Measurements from ENCODE around the gene PODXL. TPM values are rescaled to one million over a fixed set of nuclear protein-coding genes. Genes with fewer than 3 reads are reported as not detected.

Gene PODXL
- total RNA-seq, 1 experiment from 2014 or later: 727 TPM

GRCh38 chr7:131502810-131503508 lies 53.5 kb downstream of the PODXL start:
- H2BK20ac ChIP-seq (ENCODE audit: low read depth, low read length, poor library complexity, severe bottlenecking): no peak overlapping the region
- H3T11ph ChIP-seq (ENCODE audit: low read length): no peak overlapping the region
- Mint-ChIP-seq H3K4me1 (peaks cover 12 to 22% of the 10 kb centered on the region in 2 experiments; a peak in 3 of 4 replicates), H3K27ac (peak overlapping the region; percentile 93 to 95 (median 94)), H3K4me3 (no peak overlapping the region), H3K27me3 (ENCODE audit: low read depth) (no peaks in the 10 kb centered on the region; the same call in none of the 2 replicates), H3K9me3 (no peaks in the 10 kb centered on the region), H3K36me3 (ENCODE audit: insufficient read depth in 1 of 3, low read depth in 3 of 3) (peaks cover 67 to 98% (median 94%) of the 10 kb centered on the region in 3 experiments)
- H4K91ac ChIP-seq (ENCODE audit: insufficient read length, low read depth, low read length): no peak overlapping the region
- H3K14ac ChIP-seq (ENCODE audit: insufficient read depth, low read length): no peak overlapping the region
- no peak overlapping the region for H3K4me2 ChIP-seq (ENCODE audit: insufficient read depth, insufficient read length, low read length)
- no peak overlapping the region for H3K23ac ChIP-seq (ENCODE audit: insufficient read length, low read depth, low read length)
- no peak overlapping the region for H4K8ac ChIP-seq (replicated peaks; ENCODE audit: insufficient read length, low read depth, low read length)
- H2AFZ ChIP-seq (ENCODE audit: low read length): no peak overlapping the region
- no peak overlapping the region for H2BK12ac ChIP-seq (ENCODE audit: insufficient read length, low read depth, low read length)
- H2AK5ac ChIP-seq (ENCODE audit: insufficient read length, low read length): no peak overlapping the region
- no peaks in the 10 kb centered on the region for H4K20me1 ChIP-seq (ENCODE audit: control insufficient read depth, insufficient read depth, insufficient read length)
- H3K27me3 ChIP-seq (ENCODE audit: insufficient read depth, low read length): no peaks in the 10 kb centered on the region
- no peaks in the 10 kb centered on the region for H3K9me3 ChIP-seq (ENCODE audit: control insufficient read depth, low read depth, low read length)
- no peaks in the 10 kb centered on the region for H3K79me2 ChIP-seq (ENCODE audit: insufficient read depth, low read length)
- no peak for DNase-seq
- H2BK5ac ChIP-seq (ENCODE audit: insufficient read length, low read length): no peak overlapping the region
- no peaks in the 10 kb centered on the region for H3K4me1 ChIP-seq (ENCODE audit: insufficient read depth, low read length)
- H3K27ac ChIP-seq (ENCODE audit: insufficient read length, low read depth, low read length): no peak overlapping the region
- no peak overlapping the region for H3K4ac ChIP-seq (ENCODE audit: low read depth, low read length)
- H4K5ac ChIP-seq (ENCODE audit: insufficient read length, low read depth, low read length): no peak overlapping the region
- no CpG with 5 or more reads among the region's 9 CpGs for WGBS (ENCODE audit: extremely low coverage, insufficient read length, low lambda C conversion rate)
- H2BK15ac ChIP-seq (ENCODE audit: low read depth, low read length): no peak overlapping the region
- H3K79me1 ChIP-seq (ENCODE audit: insufficient read depth, low read depth, low read length, poor library complexity, severe bottlenecking): peaks cover 3% of the 10 kb centered on the region
- TF ChIP-seq, protein P1, sequence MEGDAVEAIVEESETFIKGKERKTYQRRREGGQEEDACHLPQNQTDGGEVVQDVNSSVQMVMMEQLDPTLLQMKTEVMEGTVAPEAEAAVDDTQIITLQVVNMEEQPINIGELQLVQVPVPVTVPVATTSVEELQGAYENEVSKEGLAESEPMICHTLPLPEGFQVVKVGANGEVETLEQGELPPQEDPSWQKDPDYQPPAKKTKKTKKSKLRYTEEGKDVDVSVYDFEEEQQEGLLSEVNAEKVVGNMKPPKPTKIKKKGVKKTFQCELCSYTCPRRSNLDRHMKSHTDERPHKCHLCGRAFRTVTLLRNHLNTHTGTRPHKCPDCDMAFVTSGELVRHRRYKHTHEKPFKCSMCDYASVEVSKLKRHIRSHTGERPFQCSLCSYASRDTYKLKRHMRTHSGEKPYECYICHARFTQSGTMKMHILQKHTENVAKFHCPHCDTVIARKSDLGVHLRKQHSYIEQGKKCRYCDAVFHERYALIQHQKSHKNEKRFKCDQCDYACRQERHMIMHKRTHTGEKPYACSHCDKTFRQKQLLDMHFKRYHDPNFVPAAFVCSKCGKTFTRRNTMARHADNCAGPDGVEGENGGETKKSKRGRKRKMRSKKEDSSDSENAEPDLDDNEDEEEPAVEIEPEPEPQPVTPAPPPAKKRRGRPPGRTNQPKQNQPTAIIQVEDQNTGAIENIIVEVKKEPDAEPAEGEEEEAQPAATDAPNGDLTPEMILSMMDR (conservative IDR thresholded peaks at IDR 0.05): no peak
- no peak overlapping the region for H3K9ac ChIP-seq (ENCODE audit: extremely low read depth, insufficient read length, low read length)
- H3K18ac ChIP-seq (ENCODE audit: insufficient read length, low read depth, low read length): no peak overlapping the region
- H3K56ac ChIP-seq (ENCODE audit: insufficient read length, low read depth, low read length): no peak overlapping the region
- no peaks in the 10 kb centered on the region for H3K23me2 ChIP-seq (ENCODE audit: insufficient read length, low read depth, low read length, poor library complexity, severe bottlenecking)
- H2BK120ac ChIP-seq (ENCODE audit: low read depth, low read length, poor library complexity, severe bottlenecking): no peak overlapping the region
